C1 segment of cervical spinal cord (tissue), 14 donors: ENCODE data around the gene CCDC18.
"Not testable (repeated sequence)": the region's sequence is repeated elsewhere in the genome, so short reads cannot be mapped to it uniquely, and the experiment has no call there.

Experiments used
- DNase-seq, 14 donors: peaks; one replicate each; lab custom pipeline; 2025; lab: John Stamatoyannopoulos, UW

CCDC18 gene

GRCh38 chr1:93235261-93235660 is 54.7 kb downstream of the CCDC18 start:
- DNase-seq, result no peak

DNA sequence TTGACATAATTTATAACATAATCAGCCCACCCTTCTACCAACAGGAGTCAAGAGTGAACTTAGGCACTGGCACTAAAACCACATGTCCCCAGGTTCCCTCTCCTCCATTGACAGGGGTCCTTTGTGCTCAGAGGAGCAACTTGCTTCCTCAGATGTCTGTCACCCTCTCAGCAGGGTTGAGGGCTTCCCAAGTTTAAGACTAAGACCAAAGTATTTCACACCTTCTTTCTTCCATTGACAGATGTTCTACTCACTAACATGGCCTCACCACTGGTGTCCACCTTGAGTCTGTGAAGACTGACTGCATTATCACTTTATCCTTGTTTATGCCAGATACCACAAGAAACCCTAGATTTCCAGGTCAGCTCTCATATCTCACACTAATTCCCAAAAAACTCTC is 56.5 kb downstream of the CCDC18 start:
- no peak for DNase-seq

DNA sequence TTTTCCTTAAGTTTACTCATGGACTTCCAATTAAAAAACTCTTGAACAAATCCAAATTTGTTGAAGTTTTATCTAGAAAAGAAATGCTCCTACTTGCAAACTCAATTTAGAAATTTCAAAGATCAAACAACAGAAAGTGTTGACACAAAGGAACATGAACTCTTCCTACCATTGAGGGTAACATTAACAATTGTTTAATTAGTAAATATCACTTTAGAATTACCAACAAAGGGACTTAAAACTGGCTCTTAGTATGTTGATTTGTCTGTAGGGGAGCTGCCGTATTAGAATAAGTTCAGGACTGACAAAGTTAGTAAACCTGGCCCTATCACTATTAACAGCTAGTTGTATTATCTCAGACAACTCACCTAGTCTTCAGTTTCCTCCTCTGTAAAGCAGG is 57.9 kb downstream of the CCDC18 start:
- no peak for DNase-seq

DNA sequence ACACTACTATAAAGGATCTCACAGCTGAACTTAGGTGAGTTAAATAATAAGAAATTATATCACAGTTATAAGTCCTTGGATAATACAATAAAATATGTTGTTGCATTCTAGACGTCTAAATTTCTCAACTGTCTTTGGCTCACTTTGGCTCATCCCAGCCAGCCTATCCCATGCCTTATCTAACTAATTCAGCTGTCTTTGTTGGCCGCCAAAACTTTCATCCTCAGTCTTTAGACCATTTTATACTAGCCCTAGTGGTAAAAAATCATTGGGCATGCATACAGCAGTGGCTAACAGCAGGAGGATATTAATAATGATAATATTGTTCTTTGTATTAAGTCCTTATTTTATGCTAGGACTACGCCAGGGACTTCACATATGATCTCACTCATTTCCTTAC is 59.3 kb downstream of the CCDC18 start:
- DNase-seq, result no peak

DNA sequence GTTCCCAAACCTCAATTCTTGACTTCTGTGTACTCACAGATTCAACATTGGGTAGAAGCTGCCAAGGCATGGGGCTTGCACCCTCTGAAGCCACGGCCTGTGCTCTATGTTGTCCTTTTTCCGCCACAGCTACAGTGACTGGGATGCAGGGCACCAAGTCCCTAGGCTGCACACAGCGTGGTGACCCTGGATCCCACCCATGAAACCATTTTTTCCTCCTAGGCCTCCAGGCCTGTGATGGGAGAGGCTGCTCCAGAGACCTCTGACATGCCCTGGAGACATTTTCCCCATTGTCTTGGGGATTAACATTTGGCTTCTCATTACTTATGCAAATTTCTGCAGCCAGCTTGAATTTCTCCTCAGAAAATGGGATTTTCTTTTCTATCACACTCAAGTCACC is 62.7 kb downstream of the CCDC18 start:
- DNase-seq, result not testable (repeated sequence)

GRCh38 chr1:93244298-93245069 is 64.0 kb downstream of the CCDC18 start:
- DNase-seq, result no peak

- DNase-seq, result no peak
These were observed 71.4 kb downstream of the CCDC18 start for GRCh38 chr1:93251966-93252365.

- DNase-seq, result no peak
These were observed 72.1 kb downstream of the CCDC18 start for GRCh38 chr1:93252598-93252997.

DNA sequence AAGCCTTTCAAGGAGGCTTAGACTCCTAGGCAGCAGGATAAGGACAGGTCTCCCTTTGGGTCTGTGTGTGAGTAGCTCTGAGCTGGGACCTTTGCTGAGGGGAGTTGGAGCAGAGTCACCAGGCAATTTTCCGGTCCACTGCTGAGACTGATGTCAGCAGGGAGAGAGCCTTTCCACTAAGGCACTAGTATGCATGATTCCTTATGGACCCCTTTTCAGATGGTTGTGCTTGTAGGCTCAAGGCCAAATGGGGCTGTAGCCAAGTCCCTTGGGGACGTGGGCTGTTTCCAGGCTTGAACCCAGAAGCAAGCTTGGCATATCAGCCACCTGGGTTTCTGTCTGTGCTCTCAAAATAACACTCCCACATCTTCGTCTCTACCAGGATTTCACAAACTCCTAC is 73.0 kb downstream of the CCDC18 start:
- no peak for DNase-seq

- DNase-seq, result no peak
These were observed 74.9 kb downstream of the CCDC18 start for GRCh38 chr1:93255222-93256079.

DNA sequence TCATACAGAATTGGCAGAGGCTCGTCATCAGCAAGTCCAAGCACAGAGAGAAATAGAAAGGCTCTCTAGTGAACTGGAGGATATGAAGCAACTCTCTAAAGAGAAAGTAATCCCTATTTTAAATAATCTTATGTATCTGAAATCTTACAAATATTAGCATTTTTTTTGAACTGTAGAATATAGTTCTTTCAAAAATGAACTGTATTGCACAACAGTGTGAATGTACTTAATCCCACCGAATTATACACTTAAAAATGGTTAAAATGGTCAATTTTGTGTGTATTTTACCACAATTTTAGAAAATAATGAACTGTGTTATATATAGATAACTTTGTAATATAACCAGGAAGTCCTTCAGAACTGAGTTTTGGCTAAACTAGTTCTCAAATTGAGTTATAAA is 75.9 kb downstream of the CCDC18 start:
- DNase-seq, result no peak

DNA sequence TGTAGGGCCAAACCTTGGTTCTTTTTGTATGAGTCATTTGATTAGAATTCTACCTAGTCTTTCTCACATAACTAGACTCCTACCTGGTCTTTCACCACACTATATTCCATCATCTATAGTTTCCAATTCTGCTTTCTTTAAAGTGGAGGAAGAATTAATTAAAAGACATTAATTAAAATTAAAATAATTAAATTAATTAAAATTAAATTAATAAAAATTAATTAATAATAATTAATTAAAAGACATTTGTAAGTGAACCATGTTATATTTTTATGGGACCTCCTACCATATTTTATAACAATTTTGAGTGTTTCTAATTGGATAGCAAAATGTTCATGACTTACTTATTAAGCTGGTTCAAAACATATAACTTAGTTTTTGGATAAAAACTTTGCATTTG is 77.4 kb downstream of the CCDC18 start:
- no peak for DNase-seq

GRCh38 chr1:93260726-93261125 is 80.2 kb downstream of the CCDC18 start:
- DNase-seq, result not testable (repeated sequence)

DNA sequence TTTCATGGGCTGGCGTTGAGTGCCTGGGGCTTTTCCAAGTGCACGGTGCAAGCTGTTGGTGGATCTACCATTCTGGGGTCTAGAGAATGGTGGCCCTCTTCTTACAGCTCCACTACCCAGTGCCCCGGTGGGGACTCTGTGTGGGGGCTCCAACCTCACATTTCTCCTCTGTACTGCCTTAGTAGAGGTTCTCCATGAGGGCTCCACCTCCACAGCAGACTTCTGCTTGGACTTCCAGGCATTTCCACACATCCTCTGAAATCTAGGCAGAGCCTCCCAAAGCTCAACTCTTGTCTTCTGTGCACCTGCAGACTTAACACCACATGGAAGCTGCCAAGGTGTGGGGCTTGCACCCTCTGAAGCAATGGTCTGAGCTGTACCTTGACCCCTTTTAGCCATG is 82.1 kb downstream of the CCDC18 start:
- no peak for DNase-seq

- not testable (repeated sequence) for DNase-seq
These were observed 88.4 kb downstream of the CCDC18 start for GRCh38 chr1:93268888-93269287.

GRCh38 chr1:93275262-93275633 is 94.7 kb downstream of the CCDC18 start:
- DNase-seq, result not testable (repeated sequence)

DNA sequence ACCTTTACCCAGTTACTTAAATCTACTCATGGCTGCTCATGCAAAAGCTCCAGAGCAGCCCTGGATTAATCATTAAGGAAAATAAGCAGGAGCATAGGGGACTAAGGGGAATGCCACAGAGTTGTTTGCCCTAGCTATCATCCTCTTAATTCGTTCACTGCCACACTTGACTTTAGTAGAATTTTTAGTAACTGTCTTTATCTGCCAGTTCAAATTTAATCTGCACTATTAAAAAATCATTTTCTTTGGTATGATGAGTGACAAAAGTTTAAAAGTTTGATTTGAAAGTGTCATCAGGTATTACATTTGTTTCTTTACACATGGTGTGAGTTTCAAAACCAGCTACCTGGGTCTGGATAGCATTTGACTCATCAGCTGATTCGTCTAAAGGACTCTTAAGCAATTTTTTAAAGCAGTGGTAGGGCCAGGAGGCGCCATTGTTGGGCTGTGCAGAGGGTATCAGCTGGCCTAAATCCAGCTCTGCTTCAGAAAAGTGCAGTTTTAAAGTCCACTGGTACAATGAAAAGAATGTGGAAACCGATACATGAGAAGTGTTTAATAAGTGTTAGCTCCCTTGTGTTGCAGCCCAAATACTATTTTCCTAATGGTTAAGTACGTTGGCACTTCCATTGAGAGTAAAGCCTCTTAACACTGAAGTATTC is 95.2 kb downstream of the CCDC18 start:
- no peak for DNase-seq

- not testable (repeated sequence) for DNase-seq
These were observed 97.0 kb downstream of the CCDC18 start for GRCh38 chr1:93277530-93277929.

GRCh38 chr1:93283496-93283895 is 103.0 kb downstream of the CCDC18 start:
- no peak for DNase-seq

GRCh38 chr1:93288558-93288957 is 108.0 kb downstream of the CCDC18 start:
- no peak for DNase-seq

- no peak for DNase-seq
These were observed 116.1 kb downstream of the CCDC18 start for GRCh38 chr1:93296555-93297154.

DNA sequence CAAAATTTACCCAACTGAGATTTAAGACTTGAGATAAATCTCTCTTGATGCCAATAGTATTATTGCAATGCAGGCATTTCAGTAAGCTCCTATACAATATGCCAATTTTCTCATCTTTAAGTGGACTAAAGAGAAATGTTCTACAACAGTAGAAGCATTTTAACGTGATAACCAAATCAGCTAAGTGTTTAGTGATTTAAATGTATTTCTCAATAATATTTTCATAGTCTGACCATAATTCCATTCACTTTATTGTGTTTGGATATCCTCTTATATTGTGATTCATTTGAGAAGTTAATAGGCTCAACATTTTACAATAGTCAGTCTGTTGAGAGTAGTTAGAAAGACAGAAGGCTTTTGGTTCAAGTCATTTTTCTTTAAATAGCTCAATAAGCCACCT is 120.6 kb downstream of the CCDC18 start:
- DNase-seq, result no peak
